Measurements from ENCODE around the gene EXOSC9.

The EXOSC9 gene

GRCh38 chr4:121823505-121824170, 22.5 kb downstream of the EXOSC9 start, which contains the start of gene CCNA2:
Gene CCNA2, minus strand, starts transcription at chr4:121823883. Its CDS starts 255 bp downstream, at chr4:121823628.
- peak; percentile 89 to 94 for DNase-seq (ENCODE audit: low read depth in 2 of 2, low spot score in 1 of 2)

GRCh38 chr4:121824171-121824527, 23.0 kb downstream of the EXOSC9 start:
- no peak for DNase-seq (ENCODE audit: low read depth in 2 of 2, low spot score in 1 of 2)

GRCh38 chr4:121824950-121825349, 23.8 kb downstream of the EXOSC9 start:
- DNase-seq (ENCODE audit: low read depth in 2 of 2, low spot score in 1 of 2): no peak

- DNase-seq (ENCODE audit: low read depth in 2 of 2, low spot score in 1 of 2): no peak
Observed at GRCh38 chr4:121827853-121828252, 26.7 kb downstream of the EXOSC9 start.

- DNase-seq (ENCODE audit: low read depth in 2 of 2, low spot score in 1 of 2): no peak
Observed at GRCh38 chr4:121829511-121829910, 28.4 kb downstream of the EXOSC9 start.

- DNase-seq (ENCODE audit: low read depth in 2 of 2, low spot score in 1 of 2): no peak
Observed at GRCh38 chr4:121838136-121838535, 37.0 kb downstream of the EXOSC9 start.

- no peak for DNase-seq (ENCODE audit: low read depth in 2 of 2, low spot score in 1 of 2)
Observed at GRCh38 chr4:121842862-121843261, 41.7 kb downstream of the EXOSC9 start.

GRCh38 chr4:121846662-121847061, 45.5 kb downstream of the EXOSC9 start:
- DNase-seq (ENCODE audit: low read depth in 2 of 2, low spot score in 1 of 2): no peak

GRCh38 chr4:121851354-121851753, 50.2 kb downstream of the EXOSC9 start:
- no peak for DNase-seq (ENCODE audit: low read depth in 2 of 2, low spot score in 1 of 2)

GRCh38 chr4:121860121-121860520, 59.0 kb downstream of the EXOSC9 start:
- DNase-seq (ENCODE audit: low read depth in 2 of 2, low spot score in 1 of 2): no peak

GRCh38 chr4:121861426-121861825, 60.3 kb downstream of the EXOSC9 start:
- DNase-seq (ENCODE audit: low read depth in 2 of 2, low spot score in 1 of 2): no peak

- no peak for DNase-seq (ENCODE audit: low read depth in 2 of 2, low spot score in 1 of 2)
Observed at GRCh38 chr4:121863799-121864198, 62.7 kb downstream of the EXOSC9 start.

All from stimulated activated CD8-positive, alpha-beta memory T cell treated with anti-CD3 and anti-CD28 coated beads, Interleukin-4, amount 100 ng/mL, for 4 hours (primary cell).